B cell (primary cell): ENCODE data around the gene RCHY1. TPM values are rescaled to one million over a fixed set of nuclear protein-coding genes. Genes with fewer than 3 reads are reported as not detected.

Experiments used
- ATAC-seq: fragments of 200-7000 bp; cut with Tn5 transposase; one replicate; pipeline ENCODE4 v1.10.0; 2021; ENCODE audit warnings: low read depth, mild to moderate bottlenecking, moderate number of reproducible peaks, moderate library complexity
- CTCF ChIA-PET: fragments of 350-600 bp; sonication (Branson Sonifier 250); formaldehyde crosslinking; loops from one replicate; lab custom pipeline; 2021; ENCODE audit warnings: antibody characterized with exemption, inconsistent platforms; lab: Charles Lee
- POLR2A ChIA-PET: fragments of 350-600 bp; sonication (Branson Sonifier 250); formaldehyde crosslinking; loops from one replicate; lab custom pipeline; 2021; ENCODE audit warnings: antibody characterized with exemption; lab: Charles Lee
- DNase-seq: peaks from one replicate; pipeline ENCODE4 v3.0.0; 2013
- H2AFZ ChIP-seq: 2 replicates; pipeline ENCODE4 v1.6.1; 2012; ENCODE audit warnings: mild to moderate bottlenecking, low read depth, low read length; ENCODE audit not compliant: insufficient read depth, poor library complexity, severe bottlenecking
- H3K27ac ChIP-seq, 2 donors: 1 replicate in 1 of 2; 2 replicates in 1 of 2; pipeline ENCODE4 v1.5.1; 2012 to 2013; ENCODE audit warnings: low read length in 2 of 2, mild to moderate bottlenecking in 2 of 2, moderate library complexity in 1 of 2
- H3K27me3 ChIP-seq, 4 experiments: fragments of 200-600 bp in 1 of 4; sonication (generic) in 1 of 4; replicated peaks in 1 of 4; 1 replicate in 2 of 4; 2 replicates in 2 of 4; pipeline versions ENCODE4 v1.6.1 to v1.7.0; 2013 to 2016; ENCODE audit warnings: low read length in 3 of 4, mild to moderate bottlenecking in 2 of 4, mixed read lengths in 1 of 4, moderate library complexity in 1 of 4; ENCODE audit not compliant: insufficient read depth in 4 of 4, control insufficient read depth in 3 of 4; ENCODE audit errors: control extremely low read depth in 1 of 4
- H3K36me3 ChIP-seq, 2 experiments: replicated peaks in 1 of 2; 1 replicate in 1 of 2; 2 replicates in 1 of 2; pipeline versions ENCODE4 v1.6.1 to v1.7.1; 2013; ENCODE audit warnings: low read length in 1 of 2; ENCODE audit not compliant: insufficient read depth in 2 of 2, control insufficient read depth in 1 of 2; ENCODE audit errors: control extremely low read depth in 1 of 2, extremely low read depth in 1 of 2
- H3K4me1 ChIP-seq, 2 donors: fragments of 200-600 bp in 1 of 2; sonication (generic) in 1 of 2; 1 replicate in 1 of 2; 2 replicates in 1 of 2; pipeline versions ENCODE4 v1.5.1 to v1.6.1; 2013 to 2017; ENCODE audit warnings: low read length in 2 of 2; ENCODE audit not compliant: control insufficient read depth in 2 of 2, insufficient read depth in 2 of 2
- H3K4me2 ChIP-seq: replicated peaks from 2 replicates; pipeline ENCODE3; 2012; ENCODE audit warnings: mild to moderate bottlenecking, low read depth, low read length; ENCODE audit not compliant: poor library complexity, severe bottlenecking
- H3K4me3 ChIP-seq, 5 experiments: fragments of 200-600 bp in 1 of 5; sonication (generic) in 1 of 5; 1 replicate in 3 of 5; 2 replicates in 2 of 5; pipeline versions ENCODE4 v1.5.1 to v1.7.0; 2011 to 2016; ENCODE audit warnings: low read length in 4 of 5, mild to moderate bottlenecking in 4 of 5, low read depth in 2 of 5, control low read depth in 1 of 5, moderate library complexity in 1 of 5; ENCODE audit not compliant: insufficient read depth in 1 of 5; ENCODE audit errors: control extremely low read depth in 1 of 5, extremely low read depth in 1 of 5
- H3K79me2 ChIP-seq: fragments of 200-600 bp; sonication (generic); one replicate; pipeline ENCODE4 v1.6.0; 2016; ENCODE audit warnings: low read length; ENCODE audit not compliant: control insufficient read depth, insufficient read depth
- H3K9ac ChIP-seq: fragments of 200-600 bp; sonication (generic); 2 replicates; pipeline ENCODE4 v1.6.1; 2017; ENCODE audit warnings: mild to moderate bottlenecking, low read length, moderate library complexity
- H3K9me3 ChIP-seq, 3 donors: one replicate each; pipeline versions ENCODE4 v1.6.1 to v1.7.1; 2013; ENCODE audit warnings: low read length in 2 of 3; ENCODE audit not compliant: control insufficient read depth in 2 of 3, insufficient read depth in 1 of 3; ENCODE audit errors: control extremely low read depth in 1 of 3
- H4K20me1 ChIP-seq: 2 replicates; pipeline ENCODE4 v1.6.0; 2012; ENCODE audit warnings: mild to moderate bottlenecking, low read length; ENCODE audit not compliant: insufficient read depth, control insufficient read depth, poor library complexity, severe bottlenecking
- H3K27ac Mint-ChIP-seq: one replicate; pipeline ENCODE4 v1.8.0; 2021; ENCODE audit warnings: mixed read lengths
- H3K27me3 Mint-ChIP-seq: one replicate; pipeline ENCODE4 v1.8.0; 2021; ENCODE audit warnings: mixed read lengths
- H3K4me1 Mint-ChIP-seq: one replicate; pipeline ENCODE4 v1.8.0; 2021; ENCODE audit warnings: mixed read lengths
- H3K4me3 Mint-ChIP-seq: one replicate; pipeline ENCODE4 v1.8.0; 2021; ENCODE audit warnings: mixed read lengths
- H3K9me3 Mint-ChIP-seq: one replicate; pipeline ENCODE4 v1.8.0; 2022; ENCODE audit warnings: mixed read lengths; ENCODE audit not compliant: insufficient read depth
- CTCF ChIP-seq: fragments of 200-600 bp; IDR thresholded peaks from one replicate; pipeline ENCODE4 v1.8.0; 2022; ENCODE audit warnings: antibody characterized with exemption, mild to moderate bottlenecking
- EZH2 ChIP-seq: IDR thresholded peaks from 2 replicates; pipeline ENCODE4 v1.6.1; 2012; ENCODE audit warnings: borderline replicate concordance, low read depth, mild to moderate bottlenecking, moderate library complexity, low read length; ENCODE audit not compliant: insufficient read depth, poor library complexity, severe bottlenecking
- WGBS: methylation state at CpG from one replicate; pipeline ENCODE4 v1.1.5; 2013; ENCODE audit warnings: missing lambda C conversion rate; ENCODE audit not compliant: insufficient coverage; 5-methylcytosine and 5-hydroxymethylcytosine counted together
- intact Hi-C: fragments of 100-400 bp; cut with micrococcal nuclease; formaldehyde crosslinking; loops from one replicate; pipeline ENCODE4 v1.10.0; 2022
- polyA plus RNA-seq: library from polyadenylated mRNA; depleted of rRNA; stranded (reverse); fragments of >200 nt; gene quantifications from 2 replicates; pipeline ENCODE4 v1.2.3, GENCODE V29; 2012
- total RNA-seq, 2 donors: library from RNA; stranded (reverse); fragments of 120-200 nt in 1 of 2; gene quantifications; 1 replicate in 1 of 2; 2 replicates in 1 of 2; pipeline versions ENCODE4 v1.2.3 to v1.2.4, GENCODE V29; 2013 to 2022

RCHY1 gene
- total and polyA plus RNA-seq, 2 donors (not counting 1 experiment from before 2014, with no cell fraction given), result 19.8 to 33.3 TPM

GRCh38 chr4:75530556-75531322, 16.5 kb upstream of the RCHY1 start:
- H3K4me3 Mint-ChIP-seq, result no peak overlapping the region
- Histone ChIP-seq H3K27me3 (no peaks in the 10 kb centered on the region), H3K36me3 (peaks cover 27 to 59% of the 10 kb centered on the region in 2 experiments), H3K9ac (no peak overlapping the region), H3K4me1 (no peaks in the 10 kb centered on the region), H3K9me3 (peaks cover 0 to 12% (median 0%) of the 10 kb centered on the region in 3 donors), H3K79me2 (no peaks in the 10 kb centered on the region), H2AFZ (no peak overlapping the region), H4K20me1 (no peaks in the 10 kb centered on the region), H3K4me3 (no peak overlapping the region), H3K27ac (no peak overlapping the region), H3K4me2 (no peak overlapping the region)
- no peak for TF ChIP-seq CTCF
- TF ChIP-seq EZH2, result no peak
- H3K27ac Mint-ChIP-seq, result no peak overlapping the region
- H3K4me1 Mint-ChIP-seq, result no peaks in the 10 kb centered on the region
- POLR2A ChIA-PET, result no interaction called here
- H3K27me3 Mint-ChIP-seq, result no peaks in the 10 kb centered on the region
- CTCF ChIA-PET, result no interaction called here
- peaks cover 8% of the 10 kb centered on the region for H3K9me3 Mint-ChIP-seq
- DNase-seq, result no peak
- intact Hi-C loops, result no loop called here
- 94% methylated on average over 2 of the region's 2 CpGs for WGBS
- no peak for ATAC-seq

- Mint-ChIP-seq H3K27ac (no peak overlapping the region), H3K4me3 (no peak overlapping the region), H3K27me3 (no peaks in the 10 kb centered on the region), H3K4me1 (peaks cover 2% of the 10 kb centered on the region), H3K9me3 (peaks cover 4% of the 10 kb centered on the region)
- TF ChIP-seq CTCF (no peak), EZH2 (no peak)
- Histone ChIP-seq H3K9me3 (peaks cover 0 to 5% (median 0%) of the 10 kb centered on the region in 3 donors), H3K4me3 (no peak overlapping the region), H3K4me1 (no peaks in the 10 kb centered on the region), H3K36me3 (peaks cover 30 to 65% of the 10 kb centered on the region in 2 experiments), H3K79me2 (peaks cover 2% of the 10 kb centered on the region), H3K27ac (no peak overlapping the region), H3K27me3 (no peaks in the 10 kb centered on the region), H2AFZ (no peak overlapping the region), H3K9ac (no peak overlapping the region), H4K20me1 (no peaks in the 10 kb centered on the region), H3K4me2 (no peak overlapping the region)
- DNase-seq (no peak), ATAC-seq (no peak)
- ChIA-PET CTCF (interaction anchor here (1.0 kb wide), 1 partner anchor 653 kb away, joined by 3 read pairs; no protein-coding TSS in a partner anchor), POLR2A (no interaction called here)
- intact Hi-C loops, result no loop called here
These were observed 13.3 kb upstream of the RCHY1 start for GRCh38 chr4:75527482-75527881.
